ENCODE data around the gene NR2F6. TPM values are rescaled to one million over a fixed set of nuclear protein-coding genes. Genes with fewer than 3 reads are reported as not detected.

The NR2F6 gene
- total RNA-seq, 1 donor from 2014 or later: 14.4 TPM

DNA sequence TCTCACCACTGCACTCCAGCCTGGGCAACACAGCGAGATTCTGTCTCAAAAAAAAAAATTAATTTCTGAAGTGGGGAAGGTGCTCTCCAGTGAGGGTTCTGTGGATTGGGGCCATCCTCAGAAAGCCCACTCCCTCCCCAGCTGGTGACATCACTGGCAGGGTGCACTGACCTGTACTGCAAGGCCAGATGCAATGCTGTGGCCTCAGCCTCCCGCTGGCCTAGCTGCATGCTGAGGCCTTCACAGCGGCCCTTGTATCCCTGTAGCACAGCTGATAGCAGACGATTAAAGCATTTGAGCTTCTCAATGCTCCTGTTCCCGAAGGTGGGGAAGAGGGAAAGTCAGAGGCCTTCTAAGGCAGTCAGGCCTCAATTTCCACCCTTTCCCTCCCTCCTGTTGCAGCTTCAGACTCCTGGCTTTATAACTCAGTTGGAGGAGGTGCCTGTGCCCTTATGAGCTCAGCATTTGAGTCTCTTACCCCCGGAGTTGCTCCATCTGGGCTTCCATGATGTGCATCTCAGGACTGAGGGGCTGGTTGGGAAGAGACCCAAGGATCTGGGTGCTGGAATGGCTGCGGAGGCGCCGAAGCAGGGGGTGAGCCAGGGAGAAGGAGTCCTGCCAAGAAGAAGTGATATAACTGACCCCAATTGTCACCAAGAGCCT lies 13.5 kb upstream of the NR2F6 start:
- Mint-ChIP-seq H3K4me1 (ENCODE audit: low read depth) (peaks cover 7% of the 10 kb centered on the region), H3K36me3 (ENCODE audit: low read depth) (no peaks in the 10 kb centered on the region), H3K9me3 (no peaks in the 10 kb centered on the region), H3K27ac (no peak overlapping the region), H3K27me3 (ENCODE audit: insufficient read depth) (no peaks in the 10 kb centered on the region), H3K4me3 (no peak overlapping the region)
- DNase-seq (ENCODE audit: low spot score): no peak
- intact Hi-C loops (cut with micrococcal nuclease): no loop called here

- no peaks in the 10 kb centered on the region for H3K9me3 Mint-ChIP-seq
- H3K27ac Mint-ChIP-seq: no peak overlapping the region
- no peak for DNase-seq (ENCODE audit: low spot score)
- no peak overlapping the region for H3K4me3 Mint-ChIP-seq
- intact Hi-C loops (cut with micrococcal nuclease): no loop called here
- no peaks in the 10 kb centered on the region for H3K27me3 Mint-ChIP-seq (ENCODE audit: insufficient read depth)
- H3K36me3 Mint-ChIP-seq (ENCODE audit: low read depth): no peaks in the 10 kb centered on the region
- H3K4me1 Mint-ChIP-seq (ENCODE audit: low read depth): peaks cover 7% of the 10 kb centered on the region
Measured at GRCh38 chr19:17256130-17256529, 10.4 kb upstream of the NR2F6 start.

DNA sequence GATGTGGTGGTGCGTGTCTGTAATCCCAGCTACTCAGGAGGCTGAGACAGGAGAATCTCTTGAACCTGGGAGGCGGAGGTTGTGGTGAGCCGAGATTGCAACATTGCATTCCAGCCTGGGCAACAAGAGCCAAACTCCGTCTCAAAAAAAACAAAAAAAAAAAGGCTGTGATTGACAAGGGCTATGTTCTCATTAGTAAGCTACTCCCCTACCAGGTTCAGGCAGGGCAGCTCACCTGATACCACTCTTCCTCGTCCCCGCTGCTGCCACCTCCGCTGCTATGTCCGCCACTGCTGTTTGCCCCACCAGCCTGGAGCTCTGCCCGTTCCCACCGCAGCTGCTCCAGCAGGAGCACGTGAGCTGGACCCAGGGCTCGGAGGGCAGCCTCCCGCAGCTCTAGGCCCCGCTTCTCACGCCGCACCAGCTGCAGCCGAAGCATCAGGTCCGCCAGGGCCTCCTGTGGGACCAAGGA lies 9.5 kb upstream of the NR2F6 start:
- intact Hi-C loops (cut with micrococcal nuclease): no loop called here
- Mint-ChIP-seq H3K4me3 (no peak overlapping the region), H3K27ac (no peak overlapping the region), H3K36me3 (ENCODE audit: low read depth) (no peaks in the 10 kb centered on the region), H3K4me1 (ENCODE audit: low read depth) (no peaks in the 10 kb centered on the region), H3K9me3 (no peaks in the 10 kb centered on the region), H3K27me3 (ENCODE audit: insufficient read depth) (no peaks in the 10 kb centered on the region)
- no peak for DNase-seq (ENCODE audit: low spot score)

DNA sequence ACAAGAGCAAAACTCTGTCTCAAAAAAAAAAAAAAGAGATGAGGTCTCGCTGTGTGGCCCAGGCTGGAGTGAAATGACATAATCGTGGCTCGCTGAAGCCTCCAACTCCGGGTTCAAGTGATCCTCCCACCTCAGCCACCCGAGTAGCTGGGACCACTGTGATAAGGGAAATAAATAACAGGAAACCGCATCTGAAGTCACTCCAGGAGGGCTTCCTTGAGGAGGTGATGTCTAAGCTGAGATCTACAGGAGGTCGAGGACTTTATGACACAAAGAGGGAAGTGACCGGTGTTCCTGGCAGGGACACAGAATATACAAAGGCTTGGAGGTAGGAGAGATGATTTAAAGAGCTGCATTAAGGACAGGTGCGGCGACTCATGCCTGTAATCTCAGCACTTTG lies 8.9 kb upstream of the NR2F6 start:
- H3K27ac Mint-ChIP-seq: no peak overlapping the region
- H3K27me3 Mint-ChIP-seq (ENCODE audit: insufficient read depth): no peaks in the 10 kb centered on the region
- H3K36me3 Mint-ChIP-seq (ENCODE audit: low read depth): no peaks in the 10 kb centered on the region
- no peaks in the 10 kb centered on the region for H3K9me3 Mint-ChIP-seq
- H3K4me3 Mint-ChIP-seq: no peak overlapping the region
- H3K4me1 Mint-ChIP-seq (ENCODE audit: low read depth): no peaks in the 10 kb centered on the region
- DNase-seq (ENCODE audit: low spot score): no peak
- intact Hi-C loops (cut with micrococcal nuclease): no loop called here

DNA sequence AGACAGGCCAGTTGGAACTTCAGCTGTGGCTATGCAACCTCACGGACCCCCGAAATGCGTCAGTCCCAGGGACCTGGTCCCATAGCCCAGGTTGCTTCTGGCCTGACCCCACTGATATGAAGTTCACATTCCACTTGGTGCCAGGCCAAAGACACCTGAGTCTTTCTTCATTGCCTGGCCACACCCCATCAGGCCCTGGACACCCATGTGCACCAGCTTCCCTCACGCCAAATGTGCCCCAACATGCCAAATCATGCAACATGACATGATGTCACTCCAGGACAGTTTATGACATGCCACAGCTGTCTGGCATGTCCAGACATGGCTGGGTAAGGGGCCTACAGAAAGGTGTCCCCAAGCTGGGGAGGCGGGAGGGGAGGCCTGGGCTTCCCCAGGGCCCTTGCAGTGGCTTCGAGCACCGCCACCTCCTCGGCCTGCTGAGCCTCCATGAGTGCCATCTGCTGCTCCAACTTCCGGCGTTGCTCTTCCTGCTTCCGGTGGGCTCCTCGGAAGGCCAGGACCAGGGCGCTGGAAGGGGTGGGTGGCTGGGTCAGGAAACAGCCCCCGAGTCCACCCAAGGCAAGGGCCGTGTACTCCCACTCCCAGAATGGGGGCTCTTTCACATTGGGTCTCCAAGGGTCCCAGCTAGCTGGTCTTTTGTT lies 4.3 kb upstream of the NR2F6 start:
- Mint-ChIP-seq H3K36me3 (ENCODE audit: low read depth) (no peaks in the 10 kb centered on the region), H3K27me3 (ENCODE audit: insufficient read depth) (peaks cover 8% of the 10 kb centered on the region), H3K4me1 (ENCODE audit: low read depth) (no peaks in the 10 kb centered on the region), H3K9me3 (no peaks in the 10 kb centered on the region), H3K27ac (no peak overlapping the region), H3K4me3 (no peak overlapping the region)
- DNase-seq (ENCODE audit: low spot score): no peak
- intact Hi-C loops (cut with micrococcal nuclease): loop anchor here (5.0 kb wide), 1 partner anchor 42 kb away; no protein-coding TSS in a partner anchor

- H3K27me3 Mint-ChIP-seq (ENCODE audit: insufficient read depth): peaks cover 14% of the 10 kb centered on the region
- no peaks in the 10 kb centered on the region for H3K36me3 Mint-ChIP-seq (ENCODE audit: low read depth)
- H3K4me3 Mint-ChIP-seq: no peak overlapping the region
- H3K27ac Mint-ChIP-seq: no peak overlapping the region
- intact Hi-C loops (cut with micrococcal nuclease): loop anchor here (5.0 kb wide), 1 partner anchor 44 kb away; no protein-coding TSS in a partner anchor
- DNase-seq (ENCODE audit: low spot score): no peak
- no peaks in the 10 kb centered on the region for H3K9me3 Mint-ChIP-seq
- H3K4me1 Mint-ChIP-seq (ENCODE audit: low read depth): no peaks in the 10 kb centered on the region
Measured at GRCh38 chr19:17248011-17248776, 2.5 kb upstream of the NR2F6 start.

GRCh38 chr19:17246681-17247425 lies 1.1 kb upstream of the NR2F6 start:
- H3K9me3 Mint-ChIP-seq: no peaks in the 10 kb centered on the region
- H3K4me3 Mint-ChIP-seq: peak overlapping the region; percentile 74
- H3K27ac Mint-ChIP-seq: peak overlapping the region; percentile 44
- no peak for DNase-seq (ENCODE audit: low spot score)
- H3K4me1 Mint-ChIP-seq (ENCODE audit: low read depth): no peaks in the 10 kb centered on the region
- peaks cover 14% of the 10 kb centered on the region for H3K27me3 Mint-ChIP-seq (ENCODE audit: insufficient read depth)
- H3K36me3 Mint-ChIP-seq (ENCODE audit: low read depth): no peaks in the 10 kb centered on the region
- intact Hi-C loops (cut with micrococcal nuclease): loop anchor here (1.0 to 5.0 kb wide), 3 partner anchors 12 to 45 kb away; partner anchors contain the start of gene BABAM1

- intact Hi-C loops (cut with micrococcal nuclease): loop anchor here (1.0 to 5.0 kb wide), 2 partner anchors 19 to 47 kb away; partner anchors contain the start of gene OCEL1
- Mint-ChIP-seq H3K4me1 (ENCODE audit: low read depth) (no peaks in the 10 kb centered on the region), H3K27me3 (ENCODE audit: insufficient read depth) (peaks cover 14% of the 10 kb centered on the region), H3K9me3 (no peaks in the 10 kb centered on the region), H3K36me3 (ENCODE audit: low read depth) (no peaks in the 10 kb centered on the region), H3K27ac (peak overlapping the region; percentile 12), H3K4me3 (peak overlapping the region; percentile 72)
- no peak for DNase-seq (ENCODE audit: low spot score)
Measured at GRCh38 chr19:17244618-17245534, 843 bp downstream of the NR2F6 start.

DNA sequence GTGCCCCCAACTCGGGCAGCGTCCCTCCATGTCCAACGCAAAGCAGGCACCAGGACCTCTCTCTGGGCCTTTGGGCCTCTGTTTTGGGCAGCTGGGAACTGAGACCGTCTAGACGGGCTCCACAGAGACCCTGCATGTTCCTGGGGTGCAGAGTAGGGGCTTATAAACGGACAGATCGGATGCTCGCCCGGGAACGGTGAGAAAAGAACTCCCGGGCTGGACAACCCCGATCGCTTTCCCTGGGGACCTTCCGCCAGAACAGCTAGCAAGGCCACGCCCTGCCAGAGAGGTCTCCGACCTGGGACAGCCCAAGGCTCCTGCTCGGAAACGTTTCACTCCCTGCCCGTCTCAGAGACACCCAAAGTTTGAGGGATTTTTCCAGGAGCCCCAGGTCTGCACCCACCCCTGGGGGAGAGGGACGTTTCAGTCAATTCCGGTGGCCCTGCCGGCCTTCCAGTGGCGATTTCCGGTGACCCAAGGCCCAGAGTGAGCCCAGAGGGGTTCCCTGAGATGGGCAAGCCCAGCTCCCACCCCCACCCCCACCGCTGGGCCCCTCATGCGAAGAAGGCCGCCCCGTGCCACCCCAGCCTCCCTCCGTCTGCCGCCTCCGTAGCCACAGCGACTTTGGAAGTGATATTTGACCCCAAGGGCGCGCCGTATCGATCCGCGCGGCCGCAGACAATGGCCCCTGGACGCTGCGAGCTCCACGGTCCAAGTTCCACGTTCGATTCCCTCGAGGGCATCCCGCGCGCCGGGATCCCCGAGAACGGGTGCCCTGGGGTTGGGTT lies 1.7 kb downstream of the NR2F6 start:
- Mint-ChIP-seq H3K4me1 (ENCODE audit: low read depth) (no peaks in the 10 kb centered on the region), H3K27ac (peak overlapping the region; percentile 12), H3K4me3 (peak overlapping the region; percentile 72), H3K27me3 (ENCODE audit: insufficient read depth) (peaks cover 14% of the 10 kb centered on the region), H3K36me3 (ENCODE audit: low read depth) (no peaks in the 10 kb centered on the region), H3K9me3 (no peaks in the 10 kb centered on the region)
- intact Hi-C loops (cut with micrococcal nuclease): no loop called here
- no peak for DNase-seq (ENCODE audit: low spot score)

GRCh38 chr19:17243211-17243829 lies 2.4 kb downstream of the NR2F6 start:
- Mint-ChIP-seq H3K4me3 (peak overlapping the region; percentile 39), H3K9me3 (no peaks in the 10 kb centered on the region), H3K27ac (no peak overlapping the region), H3K27me3 (ENCODE audit: insufficient read depth) (peaks cover 14% of the 10 kb centered on the region), H3K4me1 (ENCODE audit: low read depth) (no peaks in the 10 kb centered on the region), H3K36me3 (ENCODE audit: low read depth) (no peaks in the 10 kb centered on the region)
- intact Hi-C loops (cut with micrococcal nuclease): no loop called here
- DNase-seq (ENCODE audit: low spot score): no peak
